Measurements from ENCODE around the gene FBXL17. TPM values are rescaled to one million over a fixed set of nuclear protein-coding genes. Genes with fewer than 3 reads are reported as not detected.

Gene FBXL17
- total RNA-seq, 4 donors from 2014 or later: 10.9 to 19.8 (median 15.0) TPM

- ATAC-seq (ENCODE audit: low FRiP score) (no peak), DNase-seq (ENCODE audit: low spot score) (no peak)
- no peak for TF ChIP-seq CTCF (IDR thresholded peaks at IDR 0.05)
Measured at GRCh38 chr5:108315829-108316228, 66.1 kb downstream of the FBXL17 start.

GRCh38 chr5:108312258-108312657 lies 69.6 kb downstream of the FBXL17 start:
- TF ChIP-seq CTCF (IDR thresholded peaks at IDR 0.05): no peak
- ATAC-seq (ENCODE audit: low FRiP score): no peak

GRCh38 chr5:108311682-108312081 lies 70.2 kb downstream of the FBXL17 start:
- ATAC-seq (ENCODE audit: low FRiP score) (no peak), DNase-seq (ENCODE audit: low spot score) (no peak)
- TF ChIP-seq CTCF (IDR thresholded peaks at IDR 0.05): no peak

More at GRCh38 chr5:108312258-108312657, 69.6 kb downstream of the FBXL17 start:
- DNase-seq (ENCODE audit: low spot score): no peak

- DNase-seq (ENCODE audit: low spot score) (no peak), ATAC-seq (ENCODE audit: low FRiP score) (no peak)
- TF ChIP-seq CTCF (IDR thresholded peaks at IDR 0.05): no peak
Measured at GRCh38 chr5:108303611-108304010, 78.3 kb downstream of the FBXL17 start.

GRCh38 chr5:108303086-108303485 lies 78.8 kb downstream of the FBXL17 start:
- DNase-seq (ENCODE audit: low spot score) (no peak), ATAC-seq (ENCODE audit: low FRiP score) (no peak)
- TF ChIP-seq CTCF (IDR thresholded peaks at IDR 0.05): no peak

GRCh38 chr5:108297042-108297601 lies 84.8 kb downstream of the FBXL17 start:
- DNase-seq (ENCODE audit: low spot score) (no peak), ATAC-seq (ENCODE audit: low FRiP score) (no peak)
- TF ChIP-seq CTCF (IDR thresholded peaks at IDR 0.05): no peak

GRCh38 chr5:108295578-108296368 lies 86.1 kb downstream of the FBXL17 start:
- ATAC-seq (ENCODE audit: low FRiP score) (no peak), DNase-seq (ENCODE audit: low spot score) (no peak)
- TF ChIP-seq CTCF (IDR thresholded peaks at IDR 0.05): no peak
